GM12878 (cell line): ENCODE data around the gene ABHD3. TPM values are rescaled to one million over a fixed set of nuclear protein-coding genes. Genes with fewer than 3 reads are reported as not detected.

Experiments
- ATAC-seq: fragments of 200-7000 bp; cut with Tn5 transposase; 3 replicates; pipeline ENCODE4 v1.9.1; 2020; ENCODE audit warnings: mild to moderate bottlenecking, moderate library complexity
- BruUV-seq: library from RNA; stranded (reverse); fragments of 400-500 nt; replicated peaks from 2 replicates; lab custom pipeline; 2021; lab: Mats Ljungman, UMichigan
- CTCF ChIA-PET: fragments of 300-600 bp; sonication (Branson Sonifier 250); formaldehyde crosslinking; extraction: SDS; loops from one replicate; lab custom pipeline; 2021; ENCODE audit warnings: inconsistent platforms; lab: Yijun Ruan, JAX
- POLR2A ChIA-PET: fragments of 350-600 bp; formaldehyde crosslinking; extraction: SDS; loops from one replicate; lab custom pipeline; 2021; ENCODE audit warnings: inconsistent platforms; lab: Charles Lee
- RAD21 ChIA-PET: fragments of 300-600 bp; sonication (Branson Sonifier 250); formaldehyde crosslinking; loops from one replicate; lab custom pipeline; 2023; ENCODE audit warnings: antibody characterized with exemption; ENCODE audit not compliant: unreplicated experiment; lab: Charles Lee
- SMC1A ChIA-PET: fragments of 300-600 bp; sonication (Branson Sonifier 250); formaldehyde crosslinking; loops from one replicate; lab custom pipeline; 2023; ENCODE audit not compliant: unreplicated experiment, uncharacterized antibody; lab: Charles Lee
- DNase-seq: peaks from one replicate; pipeline ENCODE4 v3.0.0-alpha.2; 2011; ENCODE audit warnings: low read depth, low spot score
- FAIRE-seq: peaks from 3 replicates; lab custom pipeline; 2011; peaks lifted over from hg19 to GRCh38; lab: Jason Lieb, UNC
- H2AFZ ChIP-seq: 2 replicates; pipeline ENCODE4 v1.6.0; 2011; ENCODE audit warnings: low read depth, low read length, control low read depth; ENCODE audit not compliant: control insufficient read depth
- H3K27ac ChIP-seq: 2 replicates; pipeline ENCODE4 v1.5.1; 2011; ENCODE audit warnings: control low read depth; ENCODE audit not compliant: control insufficient read depth, insufficient read depth
- H3K27me3 ChIP-seq, 2 experiments: replicated peaks in 1 of 2; 2 replicates each; pipeline versions ENCODE4 v1.6.0 to v1.6.1; 2011; ENCODE audit warnings: low read length in 1 of 2; ENCODE audit not compliant: control insufficient read depth in 2 of 2, insufficient read depth in 2 of 2
- H3K36me3 ChIP-seq, 2 experiments: 2 replicates each; pipeline ENCODE4 v1.5.1; 2011; ENCODE audit warnings: low read length in 1 of 2; ENCODE audit not compliant: control insufficient read depth in 2 of 2, insufficient read depth in 2 of 2
- H3K4me1 ChIP-seq: 2 replicates; pipeline ENCODE4 v1.6.1; 2011; ENCODE audit warnings: mild to moderate bottlenecking, low read length, moderate library complexity, mixed read lengths; ENCODE audit not compliant: control insufficient read depth, insufficient read depth
- H3K4me2 ChIP-seq: 2 replicates; pipeline ENCODE4 v1.6.0; 2011; ENCODE audit warnings: control low read depth; ENCODE audit not compliant: control insufficient read depth, insufficient read depth
- H3K4me3 ChIP-seq: fragments of 200-600 bp; sonication (generic); 2 replicates; pipeline ENCODE4 v1.5.1; 2016
- H3K79me2 ChIP-seq: 2 replicates; pipeline ENCODE4 v1.6.0; 2011; ENCODE audit warnings: low read length; ENCODE audit not compliant: control insufficient read depth, insufficient read depth
- H3K9ac ChIP-seq: 2 replicates; pipeline ENCODE4 v1.8.0; 2011; ENCODE audit warnings: low read length, control low read depth, mixed read lengths; ENCODE audit not compliant: control insufficient read depth, insufficient read depth
- H3K9me3 ChIP-seq: replicated peaks from 3 replicates; pipeline ENCODE4 v1.5.1; 2011; ENCODE audit warnings: mild to moderate bottlenecking, low read length; ENCODE audit not compliant: control insufficient read depth, insufficient read depth
- H4K20me1 ChIP-seq: 2 replicates; pipeline ENCODE4 v1.6.0; 2011; ENCODE audit not compliant: control insufficient read depth, insufficient read depth
- CEBPB ChIP-seq, 2 experiments: fragments of 150-350 bp in 1 of 2; IDR thresholded peaks; 2 replicates each; pipeline ENCODE4 v1.6.1; 2012 to 2014; ENCODE audit warnings: low read depth in 2 of 2, low read length in 2 of 2, borderline replicate concordance in 1 of 2, inconsistent platforms in 1 of 2
- ESRRA ChIP-seq: IDR thresholded peaks from 2 replicates; pipeline ENCODE4 v1.6.1; 2012; ENCODE audit warnings: mild to moderate bottlenecking, low read length, improper control_type of control experiment
- ETV6 ChIP-seq, 2 experiments: fragments of 450-650 bp in 1 of 2; IDR thresholded peaks in 1 of 2; conservative IDR thresholded peaks in 1 of 2; 2 replicates each; pipeline ENCODE4 v1.6.1; 2014; ENCODE audit warnings: antibody characterized with exemption in 1 of 2, borderline replicate concordance in 1 of 2, low read depth in 1 of 2, mild to moderate bottlenecking in 1 of 2, moderate library complexity in 1 of 2
- IRF5 ChIP-seq: fragments of 450-650 bp; IDR thresholded peaks from 2 replicates; pipeline ENCODE4 v1.6.1; 2017; ENCODE audit warnings: borderline replicate concordance
- NR2C1 ChIP-seq: fragments of 450-650 bp; IDR thresholded peaks from 2 replicates; pipeline ENCODE4 v1.6.1; 2017; ENCODE audit warnings: antibody characterized with exemption, mild to moderate bottlenecking, moderate library complexity
- POLR2AphosphoS5 ChIP-seq: IDR thresholded peaks from 2 replicates; pipeline ENCODE4 v1.6.1; 2011; ENCODE audit warnings: mild to moderate bottlenecking, low read length, inconsistent platforms
- SMARCA5 ChIP-seq: fragments of 450-650 bp; IDR thresholded peaks from 2 replicates; pipeline ENCODE4 v1.6.1; 2017; ENCODE audit warnings: mild to moderate bottlenecking
- TAF1 ChIP-seq: IDR thresholded peaks from 2 replicates; pipeline ENCODE4 v1.6.1; 2011; ENCODE audit warnings: mild to moderate bottlenecking, low read depth, low read length, borderline replicate concordance
- TCF12 ChIP-seq: IDR thresholded peaks from 2 replicates; pipeline ENCODE4 v1.6.1; 2011; ENCODE audit warnings: low read depth, mild to moderate bottlenecking, low read length
- ZNF384 ChIP-seq: IDR thresholded peaks from 2 replicates; pipeline ENCODE4 v1.6.1; 2012; ENCODE audit warnings: low read depth, mild to moderate bottlenecking, low read length, improper control_type of control experiment, borderline replicate concordance
- ZNF687 ChIP-seq: fragments of 450-650 bp; IDR thresholded peaks from 2 replicates; pipeline ENCODE4 v1.6.1; 2017; ENCODE audit warnings: mild to moderate bottlenecking, moderate library complexity
- ZSCAN29 ChIP-seq: fragments of 450-650 bp; IDR thresholded peaks from 2 replicates; pipeline ENCODE4 v1.6.1; 2017; ENCODE audit warnings: mild to moderate bottlenecking, moderate library complexity
- WGBS: methylation state at CpG from one replicate; pipeline ENCODE4 v1.1.6; 2016; ENCODE audit warnings: low lambda C conversion rate; ENCODE audit not compliant: insufficient replicate concordance, insufficient coverage; ENCODE audit errors: missing lambda C conversion rate; 5-methylcytosine and 5-hydroxymethylcytosine counted together
- in situ Hi-C: fragments of 300-500 bp; cut with MboI; formaldehyde crosslinking; loops from 9 replicates; pipeline ENCODE4 v1.14.3; 2018; ENCODE audit warnings: mixed read lengths
- intact Hi-C: fragments of 100-400 bp; cut with micrococcal nuclease; formaldehyde crosslinking; loops from one replicate; pipeline ENCODE4 v1.14.2; 2022; ENCODE audit not compliant: unreplicated experiment
- polyA plus RNA-seq, 11 experiments: library from polyadenylated mRNA; depleted of rRNA in 4 of 11; unstranded in 6 of 11; stranded (reverse) in 5 of 11; fragments of >200 nt; fragmentation: Nextera tagmentation in 4 of 11; fragmentation: Illumina TruSeq in 1 of 11; extraction: Ambion mirVana in 4 of 11; extraction: Trizol in 1 of 11; gene quantifications; 1 replicate in 1 of 11; 2 replicates in 10 of 11; pipeline versions ENCODE4 v1.2.1 to v1.2.3, GENCODE V29; 2011 to 2016; ENCODE audit warnings: inconsistent platforms in 2 of 11, missing spikeins in 2 of 11, low read depth in 1 of 11
- total RNA-seq, 4 experiments: library from RNA; depleted of rRNA in 3 of 4; stranded (reverse); fragments of >200 nt in 3 of 4; fragmentation: Illumina TruSeq in 1 of 4; extraction: Trizol in 1 of 4; gene quantifications; 2 replicates each; pipeline versions ENCODE4 v1.2.1 to v1.2.3, GENCODE V29; 2013 to 2021

The ABHD3 gene
- total and polyA plus RNA-seq, 10 of the 15 experiments (the other 5 are each of a cell fraction or from before 2014, with no cell fraction given): 4.9 to 49.8 (median 18.3) TPM

- intact Hi-C loops: no loop called here
- no peak overlapping the region for H2AFZ ChIP-seq
- in situ Hi-C loops: no loop called here
- no peaks in the 10 kb centered on the region for H3K9me3 ChIP-seq
- H3K4me2 ChIP-seq: no peak overlapping the region
- ATAC-seq: no peak
- DNase-seq: no peak
- H3K36me3 ChIP-seq: no peaks in the 10 kb centered on the region
- H3K9ac ChIP-seq: no peak overlapping the region
- no peaks in the 10 kb centered on the region for H3K79me2 ChIP-seq
- H3K4me3 ChIP-seq: no peak overlapping the region
- ChIA-PET SMC1A (interaction anchor here (1.1 to 1.9 kb wide), 3 partner anchors 9 to 32 kb away, joined by 4 read pairs; no protein-coding TSS in a partner anchor), CTCF (interaction anchor here (0.7 to 1.5 kb wide), 3 partner anchors 8 to 150 kb away, joined by 3 to 4 read pairs (median 3); no protein-coding TSS in a partner anchor), RAD21 (no interaction called here), POLR2A (interaction anchor here (1.5 kb wide), 1 partner anchor 11 kb away, joined by 3 read pairs; no protein-coding TSS in a partner anchor)
- H3K27ac ChIP-seq: no peak overlapping the region
- TF ChIP-seq ZNF384 (no peak), POLR2AphosphoS5 (no peak), TCF12 (no peak), IRF5 (no peak), ETV6 (conservative IDR thresholded peaks at IDR 0.05 in 1 of 2, IDR thresholded peaks at IDR 0.05 in 1 of 2; ENCODE audit: borderline replicate concordance in 1 of 2, low read depth in 1 of 2) (no peak), ZNF687 (no peak), NR2C1 (no peak), ZSCAN29 (no peak), SMARCA5 (no peak), TAF1 (no peak), CEBPB (IDR thresholded peaks at IDR 0.05; ENCODE audit: borderline replicate concordance in 1 of 2, low read depth in 2 of 2, low read length in 2 of 2) (no peak), ESRRA (no peak)
- H3K4me1 ChIP-seq: no peaks in the 10 kb centered on the region
- no peaks in the 10 kb centered on the region for H4K20me1 ChIP-seq
- no peak for FAIRE-seq
- WGBS: 97% methylated on average over 9 of the region's 9 CpGs
- BruUV-seq: no TSS peak
- no peaks in the 10 kb centered on the region for H3K27me3 ChIP-seq
These were observed 34.8 kb downstream of the ABHD3 start for GRCh38 chr18:21669736-21670285.
